HG03521 (cell line): ENCODE results near the gene SKI.

ENCODE experiments used
- ATAC-seq: cut with Tn5 transposase; IDR thresholded peaks from one replicate; pipeline ENCODE4 v1.9.1; 2021; ENCODE audit warnings: mild to moderate bottlenecking, moderate library complexity; ENCODE audit not compliant: unreplicated experiment

The SKI gene

GRCh38 chr1:2209400-2210083 is 18.6 kb upstream of the SKI start:
- ATAC-seq: no peak

- ATAC-seq: no peak
Observed at GRCh38 chr1:2210084-2210653, 17.9 kb upstream of the SKI start.

DNA sequence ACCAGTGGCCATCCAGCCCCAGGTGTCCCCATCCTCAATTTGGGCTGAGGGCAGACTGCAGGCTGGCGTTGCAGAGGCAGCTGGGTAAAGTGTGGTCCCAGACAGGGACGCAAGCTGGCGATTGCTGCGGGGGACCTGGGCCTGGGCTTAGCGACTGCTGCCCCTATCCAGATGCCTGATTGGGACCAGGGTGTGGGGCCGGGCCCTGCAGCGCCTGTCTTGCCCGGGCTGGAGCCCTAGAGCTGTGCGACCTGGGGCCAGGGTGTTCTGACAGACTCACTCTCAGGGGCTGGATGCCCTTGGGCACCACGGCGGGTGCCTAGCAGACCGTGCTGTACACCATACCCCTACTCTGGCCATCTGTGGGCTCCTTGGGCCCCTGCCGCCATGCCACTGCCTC is 17.3 kb upstream of the SKI start:
- no peak for ATAC-seq

DNA sequence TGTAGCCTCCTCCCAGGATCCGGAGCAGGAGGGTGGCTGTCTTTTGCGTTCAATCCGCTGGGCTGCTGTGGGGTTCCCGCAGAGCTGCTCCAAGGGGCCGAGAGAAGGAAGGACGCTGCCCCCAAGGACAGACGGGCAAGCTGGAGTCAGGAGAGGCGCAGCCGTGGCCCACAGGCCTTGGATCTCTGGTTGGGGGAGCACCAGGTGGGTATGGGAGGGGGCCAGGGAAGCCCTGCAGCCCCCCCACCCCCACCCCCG is 15.9 kb upstream of the SKI start:
- no peak for ATAC-seq

DNA sequence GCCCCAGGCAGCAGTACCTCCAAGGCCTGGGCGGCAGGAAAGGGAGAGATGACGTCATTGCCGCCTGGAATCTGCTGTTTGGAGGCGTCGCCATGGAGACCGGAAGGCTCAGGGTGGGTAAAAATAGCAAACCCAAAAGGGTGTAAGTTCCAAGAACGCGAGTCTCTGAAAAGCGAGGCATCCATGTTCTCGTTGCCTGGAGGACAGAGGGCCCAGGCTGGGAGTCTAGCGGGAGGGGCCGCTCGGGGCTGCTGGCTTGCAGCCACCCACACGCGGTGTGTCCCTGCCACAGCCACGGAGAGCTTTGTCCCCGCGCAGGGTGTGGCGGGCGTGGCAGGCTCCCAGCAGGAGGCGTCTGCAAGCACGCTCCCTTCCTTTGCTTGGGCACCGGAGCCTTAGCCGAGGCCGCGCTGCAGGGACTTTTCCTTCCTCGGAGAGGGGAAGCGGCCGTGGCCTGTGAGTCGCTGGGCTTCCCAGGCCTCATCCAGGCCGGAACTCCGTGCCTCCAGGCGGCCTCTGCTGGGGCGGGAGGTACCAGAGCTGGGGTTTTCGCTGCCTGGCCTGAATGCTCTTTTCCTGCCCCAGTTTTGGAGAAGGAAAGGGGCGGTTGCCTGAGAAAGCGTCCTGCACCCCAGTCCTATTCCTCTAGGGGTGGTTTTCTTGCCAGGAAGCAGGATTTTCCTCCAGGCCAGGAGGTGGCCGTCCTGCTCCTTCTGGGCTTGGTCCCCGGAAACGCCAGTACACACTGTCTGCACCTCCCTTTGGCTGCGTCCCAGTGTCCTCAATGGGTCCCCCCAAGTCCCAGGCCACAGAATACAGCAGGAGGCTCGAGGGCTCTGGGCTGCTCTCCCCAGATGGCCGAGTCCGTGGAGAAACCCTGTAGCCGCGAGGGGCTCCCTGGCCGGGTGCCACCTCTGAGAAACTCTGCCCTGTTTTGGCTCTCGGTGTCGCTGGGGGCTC is 15.3 kb upstream of the SKI start:
- ATAC-seq: no peak

GRCh38 chr1:2213576-2214505 is 14.3 kb upstream of the SKI start:
- ATAC-seq: no peak

DNA sequence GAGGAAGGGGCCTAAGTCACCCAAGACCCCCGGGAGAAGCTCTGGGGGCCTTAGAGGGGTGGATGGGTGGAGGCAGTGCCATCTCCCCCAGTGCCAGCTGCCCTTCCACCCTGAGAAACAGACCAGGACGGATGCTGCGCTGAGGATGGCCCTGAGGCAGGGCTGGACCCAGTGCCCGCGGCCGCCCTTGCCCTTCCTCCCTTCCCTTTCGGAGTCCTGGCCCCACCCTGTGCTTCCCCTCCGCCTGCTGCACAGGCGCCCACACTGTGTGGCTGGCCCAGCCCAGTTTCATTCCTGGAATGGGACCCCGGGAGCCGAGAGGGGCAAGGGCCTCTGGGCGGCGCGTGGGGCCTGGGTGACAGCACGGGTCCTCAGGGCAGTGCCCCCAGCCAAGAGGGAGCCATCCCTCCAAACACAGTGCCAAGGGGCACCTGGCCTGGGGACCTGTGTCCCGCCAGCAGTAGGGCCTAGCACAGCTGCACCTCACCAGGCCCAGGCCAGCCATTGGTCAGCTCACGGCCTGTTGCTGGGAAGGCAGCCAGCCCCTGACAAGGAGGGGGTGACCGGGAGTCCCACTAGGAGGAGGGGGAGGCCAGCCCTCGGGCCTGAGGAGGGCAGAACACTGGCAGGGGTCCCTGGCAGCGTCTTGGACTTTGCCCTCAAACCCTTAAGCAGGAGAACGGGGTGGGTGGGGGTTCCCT is 13.4 kb upstream of the SKI start:
- no peak for ATAC-seq

GRCh38 chr1:2215329-2215728 is 12.8 kb upstream of the SKI start:
- no peak for ATAC-seq

DNA sequence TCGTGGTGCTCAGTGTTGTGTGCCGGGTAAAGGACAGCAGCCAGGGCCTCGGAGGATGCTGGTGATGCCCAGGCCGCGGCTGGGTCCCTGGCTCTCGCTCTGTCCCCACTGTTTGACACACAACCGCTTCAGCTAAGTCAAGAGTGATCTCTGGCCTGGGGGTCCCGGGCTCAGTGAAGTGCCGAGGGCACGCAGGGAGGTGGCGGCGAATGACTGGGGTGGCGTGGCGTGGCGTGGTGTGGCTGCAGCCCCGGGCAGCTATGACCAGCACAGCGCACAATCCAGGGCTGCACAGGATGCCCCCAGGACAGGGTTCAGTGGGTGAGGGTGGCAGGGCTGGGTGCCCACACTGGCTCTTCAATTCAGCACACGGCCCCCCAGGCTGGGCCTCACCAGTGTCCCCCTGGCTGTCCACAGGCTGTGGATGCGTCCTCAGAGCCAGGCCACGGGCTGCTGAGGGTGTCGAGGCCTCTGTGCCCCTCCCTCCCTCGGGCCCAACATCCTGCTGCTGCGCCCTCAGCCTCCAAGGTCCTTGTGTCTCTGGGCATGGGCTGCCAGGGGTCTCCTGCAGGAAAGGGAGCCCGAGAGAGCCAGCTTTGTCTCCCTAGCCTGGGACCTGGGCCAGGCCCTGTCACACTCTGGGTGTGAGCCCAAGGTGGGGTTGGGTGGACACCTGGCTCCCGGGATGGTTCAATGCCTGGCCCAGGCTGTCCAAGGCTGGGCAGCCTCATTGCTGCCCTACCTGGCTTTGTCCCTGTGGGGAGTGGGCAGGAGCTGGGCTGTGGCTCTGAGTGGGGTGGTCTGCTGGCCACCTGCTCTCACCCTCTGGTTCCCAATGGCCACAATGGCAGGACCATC is 12.0 kb upstream of the SKI start:
- ATAC-seq: no peak

GRCh38 chr1:2216767-2217058 is 11.4 kb upstream of the SKI start:
- no peak for ATAC-seq

DNA sequence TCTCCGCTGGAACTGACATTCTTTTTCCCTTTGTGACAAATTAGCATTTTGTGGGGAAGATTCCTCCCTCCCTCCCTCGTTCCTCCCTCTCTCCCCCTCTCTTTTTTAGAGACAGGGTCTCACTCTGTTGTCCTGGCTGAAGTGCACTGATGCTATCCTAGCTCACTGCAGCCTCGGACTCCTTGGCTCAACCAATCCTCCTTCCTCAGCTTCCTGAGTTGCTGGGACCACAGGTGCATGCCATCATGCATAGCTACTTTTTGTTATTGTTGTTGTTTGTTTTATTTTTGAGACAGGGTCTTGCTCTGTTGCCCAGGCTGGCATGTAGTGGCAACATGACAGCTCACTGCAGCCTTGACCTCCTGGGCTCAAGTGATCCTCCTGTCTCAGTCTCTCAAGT is 6.8 kb upstream of the SKI start:
- no peak for ATAC-seq

GRCh38 chr1:2224170-2224584 is 3.9 kb upstream of the SKI start:
- ATAC-seq: no peak

GRCh38 chr1:2224631-2225428 is 3.3 kb upstream of the SKI start:
- ATAC-seq: no peak

DNA sequence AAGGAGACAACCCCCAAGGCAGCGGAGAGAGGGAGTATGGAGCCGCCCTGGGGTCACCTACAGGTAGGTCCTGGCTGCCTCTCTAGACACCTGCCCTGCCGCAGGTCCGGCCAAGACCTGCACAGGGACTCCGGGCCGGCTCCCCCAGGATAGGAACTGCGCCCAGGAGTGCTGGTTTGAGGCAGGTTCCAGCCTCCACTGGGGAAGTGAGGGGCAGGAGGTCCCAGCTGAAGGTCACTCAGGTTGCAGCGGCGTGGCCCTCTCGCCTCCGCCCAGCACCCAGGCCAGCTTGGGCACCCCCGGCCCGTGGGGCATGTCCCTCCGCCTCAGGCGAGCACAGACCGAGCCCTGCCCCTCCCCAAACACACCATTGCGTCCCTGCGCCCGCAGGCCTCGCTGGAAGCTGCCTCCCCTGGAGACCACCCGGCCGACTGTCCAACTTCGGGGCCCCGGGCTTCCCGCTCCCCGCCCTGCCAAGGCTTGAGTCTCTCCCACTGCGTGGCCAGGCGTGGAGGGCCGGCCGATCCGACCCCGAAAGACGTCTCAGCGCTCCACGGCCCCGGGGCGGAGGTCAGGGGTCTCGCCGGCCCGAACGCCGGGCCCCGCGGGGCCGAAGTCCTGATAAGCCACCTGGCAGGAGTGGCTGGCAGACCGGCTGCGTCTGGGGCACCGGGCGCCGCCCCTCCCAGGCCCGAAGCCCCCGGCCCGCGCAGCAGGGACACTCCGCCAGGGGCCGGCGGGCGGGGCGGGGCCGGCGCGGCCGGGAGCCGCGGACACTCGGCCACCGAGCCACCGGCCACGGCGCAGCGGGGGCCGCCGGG is 1.4 kb upstream of the SKI start:
- ATAC-seq: no peak

DNA sequence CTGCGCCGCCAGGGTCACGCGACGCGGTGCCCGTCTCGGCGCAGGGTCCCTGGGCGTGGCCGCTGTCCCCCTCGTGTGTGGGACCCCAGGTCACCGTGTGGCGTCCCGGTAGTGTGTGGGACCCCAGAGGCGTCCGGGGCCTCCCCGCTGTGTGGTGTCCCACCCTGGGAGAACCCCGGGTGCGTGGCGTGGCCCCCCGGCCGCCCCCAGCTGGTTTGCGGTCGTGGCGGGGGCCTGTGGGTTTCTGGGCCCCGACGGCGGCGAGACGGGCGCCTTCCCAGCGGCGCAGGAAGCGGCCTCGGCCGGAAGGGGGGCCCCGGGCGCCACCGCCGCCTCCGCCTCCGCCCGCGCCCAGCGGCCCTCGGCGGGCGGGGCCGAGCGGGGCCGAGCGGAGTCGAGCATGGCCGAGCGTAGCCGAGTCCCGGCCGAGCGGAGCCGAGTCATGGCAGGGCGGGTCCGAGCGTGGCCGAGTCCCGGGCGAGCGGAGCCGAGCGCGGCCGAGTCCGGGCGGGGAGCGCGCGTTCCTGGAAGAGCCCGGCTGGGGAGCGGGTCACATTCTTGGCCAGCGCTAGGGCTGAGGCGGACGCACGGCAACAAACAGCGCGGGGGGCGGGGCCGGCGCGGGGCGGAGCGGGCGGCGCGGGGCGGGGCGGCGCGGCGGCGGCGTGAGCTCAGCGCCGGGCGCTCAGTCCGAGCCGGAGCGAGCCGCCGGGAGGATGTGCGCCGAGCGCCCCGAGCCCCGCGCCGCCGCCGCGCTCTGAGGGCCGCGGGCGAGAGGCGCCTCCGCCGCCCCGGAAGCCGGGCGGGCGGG is 568 bp upstream of the SKI start:
- peak; percentile 91 for ATAC-seq

- ATAC-seq: no peak
Observed at GRCh38 chr1:2228694-2229036, 546 bp downstream of the SKI start.
